ENCODE measurements around the gene LMBRD1.
"Not testable (repeated sequence)": the region's sequence is repeated elsewhere in the genome, so short reads cannot be mapped to it uniquely, and the experiment has no call there.

LMBRD1 gene

GRCh38 chr6:69790629-69791028 is 6.2 kb downstream of the LMBRD1 start:
- H3K27ac ChIP-seq: no peak overlapping the region
- DNase-seq (ENCODE audit: low spot score): no peak
- ChIA-PET POLR2A (ENCODE audit: low non-redundant PET) (no interaction called here), CTCF (no interaction called here)
- TF ChIP-seq CTCF (conservative IDR thresholded peaks at IDR 0.05; ENCODE audit: low read depth): no peak

- POLR2A ChIA-PET (ENCODE audit: low non-redundant PET): no interaction called here
- CTCF ChIA-PET: no interaction called here
- H3K27ac ChIP-seq: no peak overlapping the region
- no peak for TF ChIP-seq CTCF (conservative IDR thresholded peaks at IDR 0.05; ENCODE audit: low read depth)
- no peak for DNase-seq (ENCODE audit: low spot score)
These were observed 7.2 kb downstream of the LMBRD1 start for GRCh38 chr6:69789578-69789977.

- H3K27ac ChIP-seq; CTCF ChIA-PET; POLR2A ChIA-PET (ENCODE audit: low non-redundant PET); DNase-seq (ENCODE audit: low spot score): not testable (repeated sequence)
These were observed 9.4 kb downstream of the LMBRD1 start for GRCh38 chr6:69787436-69787835.

GRCh38 chr6:69785697-69786096 is 11.1 kb downstream of the LMBRD1 start:
- POLR2A ChIA-PET (ENCODE audit: low non-redundant PET): no interaction called here
- no peak overlapping the region for H3K27ac ChIP-seq
- CTCF ChIA-PET: interaction anchor here (0.6 to 1.2 kb wide), 2 partner anchors 10 to 11 kb away, joined by 3 to 5 read pairs; no protein-coding TSS in a partner anchor
- no peak for TF ChIP-seq CTCF (conservative IDR thresholded peaks at IDR 0.05; ENCODE audit: low read depth)
- DNase-seq (ENCODE audit: low spot score): no peak

- TF ChIP-seq CTCF (conservative IDR thresholded peaks at IDR 0.05; ENCODE audit: low read depth): no peak
- DNase-seq (ENCODE audit: low spot score): no peak
- ChIA-PET CTCF (interaction anchor here (1.2 kb wide), 1 partner anchor 12 kb away, joined by 3 read pairs; no protein-coding TSS in a partner anchor), POLR2A (ENCODE audit: low non-redundant PET) (no interaction called here)
- H3K27ac ChIP-seq: no peak overlapping the region
These were observed 12.0 kb downstream of the LMBRD1 start for GRCh38 chr6:69784595-69785377.

GRCh38 chr6:69783108-69783507 is 13.7 kb downstream of the LMBRD1 start:
- ChIA-PET POLR2A (ENCODE audit: low non-redundant PET) (no interaction called here), CTCF (no interaction called here)
- no peak for DNase-seq (ENCODE audit: low spot score)
- H3K27ac ChIP-seq: no peak overlapping the region
- no peak for TF ChIP-seq CTCF (conservative IDR thresholded peaks at IDR 0.05; ENCODE audit: low read depth)

GRCh38 chr6:69780585-69781178 is 16.1 kb downstream of the LMBRD1 start:
- ChIA-PET POLR2A (ENCODE audit: low non-redundant PET) (no interaction called here), CTCF (interaction anchor here (0.7 kb wide), 1 partner anchor 11 kb away, joined by 4 read pairs; no protein-coding TSS in a partner anchor)
- no peak overlapping the region for H3K27ac ChIP-seq
- no peak for TF ChIP-seq CTCF (conservative IDR thresholded peaks at IDR 0.05; ENCODE audit: low read depth)
- peak; percentile 24 for DNase-seq (ENCODE audit: low spot score)

Measured in RWPE1 (cell line).